Spleen (tissue), 7 donors: ENCODE data around the gene OR5J2.

Source experiments
- CTCF ChIP-seq, 11 experiments: fragments of 200-600 bp in 7 of 11; fragments of 450-650 bp in 4 of 11; sonication (generic) in 4 of 11; IDR thresholded peaks in 8 of 11; conservative IDR thresholded peaks in 3 of 11; 1 replicate in 7 of 11; 2 replicates in 4 of 11; pipeline versions ENCODE4 v1.4.0 to v1.8.0; 2016 to 2021; ENCODE audit warnings: antibody characterized with exemption in 11 of 11, inconsistent platforms in 4 of 11, mild to moderate bottlenecking in 1 of 11
- POLR2A ChIP-seq, 3 donors: fragments of 450-650 bp; IDR thresholded peaks; one replicate each; pipeline ENCODE4 v1.5.1; 2017; ENCODE audit warnings: antibody characterized with exemption in 3 of 3, mild to moderate bottlenecking in 1 of 3
- POLR2AphosphoS5 ChIP-seq, 3 donors: sonication (generic); formaldehyde crosslinking; IDR thresholded peaks; one replicate each; pipeline ENCODE4 v1.5.1; 2017; ENCODE audit warnings: antibody characterized with exemption in 3 of 3
- donor health status: DM: no; HTN: no; CAD: no; lungs with moderate emphysema.
- donor health status: DM: no; HTN: no; CAD: no.
- donor health status: DM: no; HTN: no; CAD: no.

DNA sequence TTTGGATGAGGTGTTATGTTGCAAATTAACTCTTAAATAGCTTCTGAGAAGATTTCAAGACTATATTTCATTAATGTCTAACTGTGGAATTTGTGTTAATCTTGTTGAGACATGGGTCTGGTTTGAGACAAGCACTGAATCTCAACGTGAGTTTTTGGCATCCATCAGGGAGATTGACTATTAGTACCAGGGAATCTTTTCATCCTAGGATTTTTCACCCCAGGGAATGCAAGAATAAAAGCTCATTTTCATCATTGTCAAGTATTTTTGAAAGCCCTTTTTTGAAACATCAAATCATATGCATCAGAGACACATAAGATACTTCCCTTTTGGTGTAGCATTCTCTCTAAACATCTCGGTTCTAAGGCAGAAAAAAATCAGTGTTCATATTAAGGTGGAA is 38.1 kb downstream of the OR5J2 start:
- TF ChIP-seq CTCF (IDR thresholded peaks at IDR 0.05 in 8 of 11, conservative IDR thresholded peaks at IDR 0.05 in 3 of 11) (no peak), POLR2AphosphoS5 (IDR thresholded peaks at IDR 0.05) (no peak), POLR2A (IDR thresholded peaks at IDR 0.05) (no peak)
